ENCODE measurements around the gene C1orf21.

- TF ChIP-seq CTBP1 (IDR thresholded peaks at IDR 0.05; ENCODE audit: borderline replicate concordance) (no peak), BHLHE40 (IDR thresholded peaks at IDR 0.05; ENCODE audit: borderline replicate concordance) (no peak), L3MBTL2 (conservative IDR thresholded peaks at IDR 0.05) (no peak)
Measured at GRCh38 chr1:184562806-184563205, 176.0 kb downstream of the C1orf21 start.

All from HEK293T (cell line).